Stimulated activated CD8-positive, alpha-beta memory T cell treated with anti-CD3 and anti-CD28 coated beads, Interleukin-15, amount 100 ng/mL, for 48 hours (primary cell): ENCODE measurements around the gene CPA2.

Experiments
- DNase-seq, 2 donors: peaks; one replicate each; pipeline ENCODE4 v3.0.0-alpha.2; 2020; ENCODE audit warnings: low read depth in 2 of 2

Gene CPA2

GRCh38 chr7:130254555-130254954 lies 12.1 kb upstream of the CPA2 start:
- DNase-seq = no peak

- no peak for DNase-seq
Observed at GRCh38 chr7:130256704-130257103, 10.0 kb upstream of the CPA2 start.

GRCh38 chr7:130258494-130259078 lies 8.1 kb upstream of the CPA2 start:
- no peak for DNase-seq

GRCh38 chr7:130262448-130262847 lies 4.2 kb upstream of the CPA2 start:
- DNase-seq = no peak

GRCh38 chr7:130263130-130263529 lies 3.5 kb upstream of the CPA2 start:
- DNase-seq = no peak

- no peak for DNase-seq
Observed at GRCh38 chr7:130266961-130267321, 278 bp downstream of the CPA2 start.

- no peak for DNase-seq
Observed at GRCh38 chr7:130268463-130269317, 2.0 kb downstream of the CPA2 start.

- no peak for DNase-seq
Observed at GRCh38 chr7:130269318-130269694, 2.6 kb downstream of the CPA2 start.

GRCh38 chr7:130270947-130271800 lies 4.5 kb downstream of the CPA2 start:
- DNase-seq = no peak

- DNase-seq = no peak
Observed at GRCh38 chr7:130272381-130273080, 5.9 kb downstream of the CPA2 start.

- no peak for DNase-seq
Observed at GRCh38 chr7:130273081-130273932, 6.6 kb downstream of the CPA2 start.

- no peak for DNase-seq
Observed at GRCh38 chr7:130273933-130274255, 7.2 kb downstream of the CPA2 start.

GRCh38 chr7:130274296-130274695 lies 7.6 kb downstream of the CPA2 start:
- DNase-seq = no peak

- DNase-seq = no peak
Observed at GRCh38 chr7:130274983-130275591, 8.4 kb downstream of the CPA2 start.

GRCh38 chr7:130275826-130276297 lies 9.2 kb downstream of the CPA2 start:
- DNase-seq = no peak

GRCh38 chr7:130276796-130277762 lies 10.4 kb downstream of the CPA2 start:
- peak; percentile 11 to 13 for DNase-seq

GRCh38 chr7:130277763-130278643 lies 11.3 kb downstream of the CPA2 start:
- no peak for DNase-seq

- DNase-seq = no peak
Observed at GRCh38 chr7:130278860-130279259, 12.2 kb downstream of the CPA2 start.
